HG02840 (cell line): ENCODE measurements around the gene OSBPL5.

Experiments used
- ATAC-seq: cut with Tn5 transposase; IDR thresholded peaks from one replicate; pipeline ENCODE4 v1.9.1; 2021; ENCODE audit warnings: mild to moderate bottlenecking, moderate library complexity, moderate number of reproducible peaks; ENCODE audit not compliant: unreplicated experiment, low FRiP score

OSBPL5 gene

DNA sequence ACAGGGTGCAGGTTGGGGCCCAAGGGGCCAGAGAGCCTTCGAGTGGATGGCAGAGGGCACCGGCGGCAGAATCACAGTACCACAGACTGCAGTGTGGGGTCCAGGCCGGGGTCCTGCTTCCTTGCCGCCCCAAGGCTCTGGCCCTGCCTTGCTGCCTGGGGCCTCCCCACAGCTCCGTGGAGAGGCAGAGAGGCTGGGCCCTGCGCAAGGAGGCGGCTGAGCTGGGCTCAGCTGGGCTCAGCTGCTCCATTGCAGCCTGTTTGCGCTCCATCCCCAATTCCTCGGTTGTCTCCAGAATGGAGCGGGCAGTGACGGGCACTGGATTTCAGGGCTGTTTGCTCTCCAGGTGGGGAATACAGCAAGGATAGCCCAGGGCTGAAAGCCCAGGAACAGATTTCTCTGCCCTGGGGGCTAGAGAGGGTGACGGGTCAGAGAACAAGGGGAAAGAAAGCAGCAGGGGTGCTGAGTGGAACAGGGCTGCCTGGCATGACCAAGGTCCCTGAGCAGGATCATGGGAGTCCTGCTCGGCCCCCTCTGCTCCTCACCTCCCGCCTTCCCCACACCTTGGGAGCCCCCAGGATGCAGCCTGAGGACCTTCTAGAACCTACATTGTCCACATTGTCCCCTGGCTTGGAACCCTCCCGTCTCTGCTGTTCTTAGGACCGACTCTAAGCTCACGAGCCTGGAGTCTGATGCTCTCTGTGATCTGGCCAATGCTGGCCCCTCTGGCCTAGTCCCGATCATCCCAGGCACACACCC, 34.6 kb upstream of the OSBPL5 start:
- ATAC-seq = no peak

DNA sequence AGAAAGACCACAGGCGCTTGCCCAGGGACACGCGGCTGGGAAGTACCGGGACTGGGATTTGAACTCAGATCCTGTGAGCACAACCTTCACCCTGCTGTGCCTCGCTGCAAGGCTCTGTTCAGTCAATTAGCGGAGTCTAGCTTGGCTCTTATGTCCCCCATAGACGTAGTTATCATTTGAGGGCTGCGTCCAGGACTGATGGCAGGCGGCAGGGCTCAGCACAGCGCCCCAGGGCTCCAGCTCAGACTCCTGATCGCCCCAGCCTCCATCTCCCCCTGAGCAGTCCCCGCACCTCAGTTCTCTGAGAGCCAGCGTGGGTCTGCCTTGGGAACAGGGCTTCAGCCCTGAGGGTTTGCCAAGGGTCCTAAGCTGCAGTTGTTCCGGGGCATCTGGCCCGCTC, 33.7 kb upstream of the OSBPL5 start:
- no peak for ATAC-seq

DNA sequence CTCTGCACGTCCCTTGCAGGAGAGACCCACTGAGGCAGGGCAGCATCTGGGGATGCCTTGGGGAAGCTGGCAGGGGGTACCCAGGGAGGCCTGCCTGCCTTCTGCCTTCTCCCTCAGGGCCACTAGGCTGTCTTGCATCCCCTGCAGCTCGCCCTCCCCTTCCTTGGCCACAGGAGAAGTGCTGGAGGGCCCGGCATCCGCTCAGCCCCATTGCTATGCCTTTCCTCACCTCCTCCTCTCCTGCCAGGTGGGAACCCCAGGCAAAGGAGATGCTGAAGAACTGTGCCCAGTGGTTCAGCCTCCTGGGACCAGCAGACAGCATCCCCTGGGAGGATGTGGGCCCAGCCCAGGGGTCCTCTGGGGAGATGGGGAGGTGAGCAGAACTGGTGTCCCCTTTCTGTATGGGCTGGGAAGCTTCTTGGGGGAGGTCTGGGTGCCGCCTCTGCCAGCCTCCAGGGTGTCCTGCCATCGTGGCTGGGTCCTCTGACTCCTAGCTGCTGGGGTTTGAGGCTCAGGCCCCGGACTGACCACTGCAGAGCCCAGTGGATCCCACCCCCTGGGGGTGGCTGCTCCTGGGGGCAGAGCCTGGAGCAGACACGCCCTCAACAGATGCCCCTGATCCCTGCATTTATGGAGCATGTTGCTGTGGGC, 32.9 kb upstream of the OSBPL5 start:
- ATAC-seq = no peak

DNA sequence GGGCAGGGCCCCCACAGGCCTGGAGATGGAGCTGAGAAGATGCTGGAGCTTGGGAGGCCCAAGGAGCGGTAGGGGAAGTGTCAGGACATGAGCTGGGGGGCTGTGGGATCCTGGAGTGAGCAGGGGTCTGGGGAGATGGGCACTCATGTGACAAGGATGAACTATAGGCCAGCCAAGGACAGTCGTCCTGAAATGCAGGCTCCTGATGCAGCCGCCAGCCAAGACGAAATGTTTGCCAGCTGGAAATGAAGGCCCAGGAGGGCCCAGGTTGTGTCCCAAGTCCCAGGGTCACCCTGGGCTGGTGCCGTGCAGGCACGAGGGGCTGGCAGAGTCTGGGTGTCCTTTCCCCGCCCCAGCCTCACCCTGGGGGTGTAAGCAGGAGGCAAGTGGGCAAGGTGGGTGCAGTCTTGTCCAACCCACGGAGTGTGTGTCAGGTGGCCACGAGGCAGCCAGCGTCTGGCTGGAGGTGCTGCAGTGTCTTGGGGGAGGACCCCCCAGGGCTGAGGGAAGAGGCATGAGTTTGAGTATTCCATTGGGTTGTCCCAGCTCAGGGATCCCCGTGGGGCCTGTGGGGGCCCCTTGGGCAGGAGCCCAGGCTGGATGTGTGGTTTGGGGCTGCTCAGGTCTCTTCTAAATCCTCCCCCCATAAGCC, 32.1 kb upstream of the OSBPL5 start:
- no peak for ATAC-seq

DNA sequence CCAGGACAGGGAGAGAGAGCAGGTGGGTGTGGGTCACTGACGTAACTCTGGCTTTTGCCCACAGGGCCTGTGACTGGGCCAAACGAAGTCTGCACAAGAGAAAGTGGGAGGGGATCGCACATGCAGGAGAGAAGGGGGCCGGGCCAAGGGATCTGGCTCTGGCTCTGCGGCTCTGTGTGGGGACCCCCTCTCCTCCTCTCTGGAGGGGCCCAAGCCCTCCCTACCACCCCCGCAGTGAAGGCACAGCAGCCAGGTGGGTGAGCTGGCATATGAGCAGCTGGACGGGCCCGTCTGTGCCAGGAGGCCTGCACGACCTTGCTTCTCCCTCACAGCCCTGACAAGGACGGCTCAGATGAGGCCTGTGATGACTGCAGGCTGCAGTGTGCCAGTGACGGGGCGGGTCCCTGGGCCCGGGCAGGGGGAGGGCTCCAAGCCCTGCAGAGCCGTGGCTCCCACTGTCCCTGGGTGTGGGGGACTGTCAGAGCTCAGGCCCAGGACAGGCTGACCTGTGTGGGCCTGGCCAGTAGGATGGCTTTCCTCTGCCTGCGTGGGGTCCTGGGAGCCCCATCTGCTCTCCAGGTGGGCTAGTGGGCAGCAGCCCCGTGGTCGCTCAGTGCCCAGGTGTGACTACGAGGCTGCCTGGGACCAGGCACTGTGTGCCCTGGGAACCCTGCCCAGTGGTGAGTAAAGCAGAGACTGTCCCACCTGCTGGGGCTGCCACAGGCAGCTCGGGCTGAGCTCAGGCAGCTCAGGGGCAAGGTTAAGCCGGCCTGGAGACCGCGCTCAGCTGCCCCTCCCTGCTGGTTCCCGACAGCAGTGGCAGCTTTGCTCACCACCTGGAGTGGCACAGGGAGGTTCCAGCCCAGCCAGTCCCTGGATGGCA, 31.3 kb upstream of the OSBPL5 start:
- ATAC-seq = no peak

DNA sequence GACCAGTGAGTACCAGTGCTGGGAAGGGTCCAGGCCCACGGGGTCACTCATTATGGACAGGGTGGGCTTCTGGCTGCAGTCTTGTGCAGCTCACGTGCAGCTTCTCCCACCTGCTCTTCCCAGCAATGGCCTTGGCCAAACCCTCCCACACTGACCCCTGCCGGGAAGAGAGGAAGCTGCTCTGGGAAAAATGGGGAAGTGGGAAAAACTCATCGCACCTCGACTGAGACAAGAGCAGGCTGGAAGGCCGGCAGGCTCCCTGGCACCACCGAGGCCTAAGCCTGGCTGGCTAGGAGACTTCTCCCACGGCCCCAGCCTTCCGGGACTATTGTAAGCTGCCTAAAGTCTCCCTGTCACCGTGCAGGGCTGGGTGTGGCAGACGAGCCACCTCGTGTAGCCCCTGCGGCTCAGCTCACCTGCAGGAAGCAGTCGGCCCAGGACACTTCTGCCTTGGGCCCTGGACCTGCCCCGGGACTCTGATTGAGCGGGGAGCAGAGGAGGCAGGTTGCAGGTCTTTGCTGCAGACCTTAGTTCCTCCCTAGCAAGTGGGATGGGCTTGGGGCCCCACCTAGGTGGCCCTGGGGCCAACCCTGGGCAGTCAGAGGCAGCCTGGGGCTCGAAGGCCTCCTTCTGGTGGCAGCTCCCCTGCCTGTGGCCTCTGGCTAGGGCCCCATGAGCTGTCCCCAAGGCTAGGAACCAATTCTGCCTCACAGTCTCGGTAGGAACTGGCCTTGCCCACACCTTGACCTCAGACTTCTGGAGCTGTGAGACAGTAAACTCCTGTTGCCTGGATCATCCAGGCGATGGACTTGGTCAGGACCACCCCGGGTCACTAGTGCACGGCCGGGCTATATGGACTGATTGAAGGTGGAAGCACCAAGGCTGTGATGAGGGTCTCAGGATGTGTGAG, 30.4 kb upstream of the OSBPL5 start:
- no peak for ATAC-seq

DNA sequence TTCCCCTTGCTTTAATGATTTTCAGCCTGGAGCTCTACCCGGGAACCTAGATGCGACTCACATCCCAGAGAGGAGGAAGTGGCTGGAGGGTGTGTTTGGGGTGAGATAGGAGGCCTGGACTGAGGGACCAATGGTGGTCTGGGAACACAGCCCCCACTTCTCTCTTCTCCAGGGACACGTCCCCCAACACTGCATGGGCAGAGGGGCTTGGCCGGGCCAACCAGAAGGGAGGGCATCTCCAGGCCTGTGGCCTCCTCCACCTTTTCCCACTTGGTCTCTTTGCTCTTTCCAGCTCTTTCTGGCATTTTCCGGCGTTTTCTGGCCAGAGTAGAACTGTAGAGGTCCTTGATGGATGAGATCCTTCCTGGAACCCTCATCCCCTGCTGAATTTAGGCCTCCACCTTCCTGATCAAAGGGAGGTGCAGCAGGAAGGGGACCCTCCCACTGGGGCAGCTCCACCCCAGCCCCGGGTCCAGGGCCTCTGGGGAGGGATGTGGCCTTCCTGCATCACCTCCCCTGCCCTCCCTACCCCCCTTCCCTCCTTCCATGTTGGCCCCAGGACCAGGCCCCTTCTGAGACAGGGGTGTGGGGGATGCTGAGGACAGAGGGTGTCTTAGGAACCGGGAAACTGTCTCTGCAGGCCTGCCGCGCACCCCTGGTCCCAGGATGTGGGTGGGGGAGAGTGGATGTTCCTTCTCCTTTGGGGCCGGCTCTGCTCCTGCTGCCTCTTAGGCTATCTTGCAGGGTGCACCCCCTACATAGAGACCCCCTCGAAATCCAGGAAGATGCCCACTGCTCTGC, 29.1 kb upstream of the OSBPL5 start:
- ATAC-seq = no peak

DNA sequence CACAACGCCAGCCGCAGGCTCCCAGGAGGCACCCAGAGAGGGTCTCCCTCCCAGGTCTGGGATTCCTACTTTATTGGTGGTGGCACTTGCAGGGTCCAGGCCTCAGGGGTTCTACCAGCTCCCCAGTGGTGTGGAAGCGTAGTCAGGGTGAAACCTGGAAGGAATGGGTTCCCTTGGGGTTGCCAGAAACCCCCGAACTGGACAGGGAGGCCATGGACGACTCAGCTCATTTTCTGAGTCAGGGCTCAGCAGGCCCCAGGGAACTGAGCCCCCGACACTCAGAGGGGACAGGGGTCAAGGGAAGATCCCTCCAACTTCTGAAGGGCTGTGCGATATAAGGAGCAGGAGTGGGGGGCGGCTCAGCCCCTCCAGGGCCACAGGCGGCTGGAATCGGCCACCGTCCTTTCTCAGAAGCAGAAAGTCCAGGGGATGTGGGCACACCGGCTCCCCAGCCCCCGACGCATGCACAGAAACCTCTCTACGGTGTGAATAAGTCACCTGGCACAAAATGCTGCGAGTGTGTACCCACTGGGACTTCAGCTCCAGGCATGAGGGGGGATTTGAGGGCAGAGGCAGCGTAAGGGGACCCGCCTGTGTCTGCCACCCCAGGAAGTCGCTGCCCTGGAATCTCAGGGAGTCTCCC, 28.4 kb upstream of the OSBPL5 start:
- ATAC-seq = no peak

DNA sequence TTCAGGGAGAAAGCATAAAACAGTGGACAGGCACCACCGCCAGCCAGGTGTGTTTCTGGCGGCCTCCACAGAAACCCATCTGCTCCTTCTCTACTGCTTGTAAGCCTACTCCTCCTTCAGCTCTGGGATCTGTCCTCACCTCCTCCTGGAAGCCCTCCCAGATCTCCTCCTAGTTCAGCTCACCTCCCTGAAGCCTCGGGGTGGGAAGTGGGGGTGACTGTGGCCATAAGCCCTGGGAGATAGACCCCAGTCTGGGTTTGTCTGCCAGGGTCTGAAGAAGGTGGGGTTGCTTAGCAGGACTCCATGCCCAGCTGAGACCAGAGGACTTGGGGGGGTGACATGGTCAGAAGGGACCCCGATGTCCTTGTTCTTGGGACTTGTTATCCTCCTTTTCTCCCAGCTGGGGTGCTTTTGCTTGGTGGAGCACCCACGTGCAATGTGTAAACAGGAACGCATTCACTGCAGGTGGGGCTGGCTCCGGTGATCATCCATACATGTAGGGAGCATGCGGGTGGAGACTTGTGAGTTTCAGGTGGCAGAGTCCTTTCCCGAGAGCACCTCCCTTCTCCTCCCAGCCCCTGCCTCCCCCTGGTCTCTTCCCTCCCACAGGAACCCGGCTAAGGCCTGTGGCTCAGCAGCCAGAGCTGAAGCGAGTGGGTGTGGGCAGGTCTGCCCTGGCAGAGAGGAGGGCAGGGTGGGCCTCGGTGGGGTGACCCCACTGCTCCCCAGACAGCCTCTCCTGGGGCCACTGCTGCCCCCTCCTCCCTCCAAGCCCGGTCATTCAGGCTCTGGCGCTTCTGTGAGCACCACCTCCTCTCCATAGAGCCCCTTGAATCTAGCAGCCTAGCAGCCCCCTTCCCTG, 27.6 kb upstream of the OSBPL5 start:
- ATAC-seq = no peak

DNA sequence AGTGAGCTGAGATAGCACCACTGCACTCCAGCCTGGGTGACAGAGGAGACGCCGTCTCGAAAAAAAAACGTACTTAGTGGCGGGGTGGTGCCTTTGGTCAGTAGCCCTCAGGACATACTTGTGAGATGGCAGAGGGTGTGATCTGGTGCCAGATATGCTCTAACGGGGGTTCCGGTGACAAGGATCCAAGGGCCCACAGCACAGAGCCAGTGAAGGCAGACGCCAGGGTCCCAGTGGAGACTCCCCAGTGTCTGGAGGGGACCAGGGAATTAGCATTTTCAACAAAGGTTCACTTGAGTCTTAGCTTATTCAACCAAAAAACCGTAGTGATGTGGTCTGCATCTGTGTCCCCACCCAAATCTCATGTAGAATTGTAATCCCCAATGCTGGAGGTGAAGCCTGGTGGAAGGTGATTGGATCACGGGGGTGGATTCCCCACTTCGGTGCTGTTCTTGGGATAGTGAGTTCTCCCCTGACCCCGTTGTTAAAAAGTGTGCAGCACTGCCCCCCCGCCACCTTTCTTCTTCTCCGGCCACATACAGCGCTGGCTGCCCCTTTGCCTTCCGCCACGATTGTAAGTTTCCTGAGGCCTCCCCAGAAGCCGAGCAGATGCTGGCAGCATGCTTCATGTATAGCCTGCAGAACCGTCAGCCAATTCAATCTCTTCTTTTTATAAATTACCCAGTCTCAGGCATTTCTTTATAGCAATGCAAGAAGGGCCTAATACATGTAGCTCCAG, 26.6 kb upstream of the OSBPL5 start:
- no peak for ATAC-seq

DNA sequence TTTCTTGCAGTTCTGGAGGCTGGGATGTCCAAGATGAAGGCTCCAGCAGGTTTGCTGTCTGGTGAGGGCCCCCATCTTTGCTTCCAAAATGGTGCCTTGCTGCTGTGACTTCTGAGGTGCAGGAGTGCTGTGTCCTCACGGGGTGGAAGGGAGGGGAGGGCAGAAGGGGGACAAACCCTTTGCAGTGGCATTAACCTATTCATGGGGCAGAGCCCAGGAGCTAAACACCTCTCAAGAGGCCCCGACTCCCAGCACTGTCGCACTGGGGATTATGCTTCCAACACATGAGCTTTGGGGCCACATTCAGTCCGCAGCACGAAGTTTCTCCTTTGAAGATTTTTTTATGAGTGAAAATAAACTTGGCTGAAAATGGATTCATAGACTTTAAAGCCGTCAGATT, 25.5 kb upstream of the OSBPL5 start:
- ATAC-seq = no peak

DNA sequence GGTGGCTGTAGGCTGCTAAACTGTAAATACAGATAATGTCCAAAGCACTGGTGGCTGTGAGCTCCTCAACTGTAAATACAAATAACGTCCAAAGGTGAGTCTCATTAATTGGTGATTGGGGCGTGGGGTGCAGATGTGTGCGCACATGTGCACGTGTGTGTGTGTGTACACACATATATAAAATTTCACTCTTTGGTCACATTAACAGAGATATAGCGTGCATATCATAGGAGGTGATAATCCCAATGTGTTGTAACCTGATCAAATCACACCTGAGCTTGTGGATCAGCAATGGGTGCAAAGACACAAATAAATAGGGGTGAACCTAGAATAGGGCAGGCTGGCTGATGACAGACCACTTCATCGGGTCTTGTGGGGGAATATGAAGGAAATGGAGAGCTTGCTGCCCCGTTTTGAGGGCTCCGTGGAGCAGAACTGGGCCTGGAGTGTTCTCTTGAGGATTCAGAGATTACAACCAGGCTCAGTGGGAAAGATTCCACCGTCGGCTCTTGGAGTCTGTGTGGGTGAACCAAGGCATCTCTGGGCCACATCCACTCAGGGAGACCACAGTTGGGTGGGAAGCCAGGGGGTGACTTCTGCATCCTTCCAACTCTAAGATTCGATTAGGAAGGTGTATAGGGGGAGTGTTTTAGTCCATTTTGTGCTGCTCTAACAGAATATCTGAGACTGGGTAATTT, 24.9 kb upstream of the OSBPL5 start:
- ATAC-seq = no peak

DNA sequence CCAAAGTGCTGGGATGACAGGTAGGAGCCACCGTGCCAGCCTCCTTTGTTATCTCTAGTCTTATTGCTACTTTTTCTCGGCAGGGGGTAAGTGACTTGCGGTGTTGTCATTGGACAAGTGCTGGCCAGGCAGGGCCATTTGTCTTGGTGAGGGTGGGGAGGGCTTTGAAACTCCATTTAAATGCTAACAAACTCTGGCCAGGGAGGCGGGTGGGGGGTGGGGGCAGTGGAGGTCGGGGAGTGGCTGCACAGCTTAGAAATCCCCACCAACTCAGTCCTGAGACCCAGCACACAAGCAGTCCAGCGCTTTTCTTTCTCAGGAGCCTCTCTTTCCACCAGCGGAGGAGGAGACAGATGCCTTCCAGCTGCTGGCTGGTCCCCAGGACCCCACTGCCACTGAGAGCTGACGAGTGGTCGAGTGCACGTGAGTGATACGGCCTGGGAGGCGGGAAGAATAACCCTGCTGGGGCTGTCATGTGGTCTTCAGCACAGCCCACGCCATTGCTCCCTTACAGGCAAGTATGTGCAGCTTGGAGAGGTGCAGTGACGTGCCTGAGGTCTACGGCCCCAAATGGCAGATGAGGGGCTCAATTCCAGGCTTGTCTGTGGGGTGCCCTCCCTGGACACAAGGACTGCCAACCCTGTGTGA, 24.2 kb upstream of the OSBPL5 start:
- no peak for ATAC-seq

DNA sequence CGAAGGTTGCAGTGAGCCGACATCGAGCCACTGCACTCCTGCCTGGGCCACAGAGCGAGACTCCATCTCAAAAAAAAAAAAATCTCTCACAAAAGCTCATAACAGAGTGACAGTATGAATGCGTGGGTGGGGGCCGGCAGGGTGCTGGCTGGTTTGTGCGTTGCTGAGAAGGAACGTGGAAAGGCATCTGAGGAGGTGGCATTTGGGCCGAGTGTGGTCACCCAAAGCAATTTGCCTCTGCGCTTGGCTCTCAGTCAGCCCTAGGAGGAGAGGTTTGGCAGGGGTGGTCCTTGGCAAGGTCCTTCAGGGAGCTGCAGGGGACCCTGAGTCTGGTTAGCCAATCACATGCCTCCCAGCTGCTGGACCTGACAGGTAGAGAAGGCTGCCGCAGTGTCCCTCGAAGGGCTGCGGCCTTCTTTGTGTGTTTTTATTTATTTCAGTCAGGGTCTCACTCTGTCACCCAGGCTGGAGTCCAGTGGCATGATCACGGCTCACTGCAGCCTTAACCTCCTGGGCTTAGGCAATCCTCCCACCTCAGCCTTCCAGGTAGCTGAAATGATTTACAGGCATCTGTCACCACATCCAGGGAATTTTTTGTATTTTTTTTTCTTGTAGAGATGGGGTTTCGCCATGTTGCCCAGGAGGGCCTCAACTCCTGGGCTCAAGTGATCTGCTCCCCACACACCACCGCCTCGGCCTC, 23.5 kb upstream of the OSBPL5 start:
- ATAC-seq = no peak
